Right lobe of liver (tissue), 4 donors: ENCODE results near the gene WWC2.

Source experiments
- POLR2A ChIP-seq: fragments of 450-650 bp; IDR thresholded peaks from one replicate; pipeline ENCODE4 v1.6.1; 2017; ENCODE audit warnings: antibody characterized with exemption, mild to moderate bottlenecking
- TF ChIP-seq, protein P1 (sequence below), 4 donors: fragments of 200-600 bp in 3 of 4; fragments of 450-650 bp in 1 of 4; IDR thresholded peaks; one replicate each; pipeline versions ENCODE4 v1.5.1 to v1.8.0; 2016 to 2022; ENCODE audit warnings: antibody characterized with exemption in 4 of 4, mild to moderate bottlenecking in 2 of 4
- donor health status: DM: no; HTN: no; CAD: no.
- donor health status: DM: no; HTN: no; CAD: no.
- donor health status: DM: no; HTN: yes; CAD: no.

DNA sequence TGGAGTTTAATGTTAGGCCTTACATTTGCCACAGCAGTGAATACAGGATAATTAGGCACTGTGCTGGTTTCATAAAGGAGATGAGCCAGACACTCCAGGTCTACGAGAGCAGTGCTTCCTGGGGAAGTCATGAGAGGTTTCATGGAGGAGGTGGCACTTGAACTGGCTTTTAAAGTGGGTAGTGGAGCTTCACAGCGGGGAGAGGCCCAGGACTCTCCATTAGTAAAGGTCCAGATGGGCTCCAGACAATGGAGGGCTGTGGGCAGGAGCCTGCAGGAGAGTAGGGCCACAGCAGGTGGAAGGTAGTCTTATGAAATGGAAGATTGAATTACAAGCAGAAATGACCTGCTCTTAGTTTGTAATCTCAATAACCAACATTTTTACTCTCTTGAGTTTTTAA, 192.0 kb downstream of the WWC2 start:
- TF ChIP-seq, protein P1, sequence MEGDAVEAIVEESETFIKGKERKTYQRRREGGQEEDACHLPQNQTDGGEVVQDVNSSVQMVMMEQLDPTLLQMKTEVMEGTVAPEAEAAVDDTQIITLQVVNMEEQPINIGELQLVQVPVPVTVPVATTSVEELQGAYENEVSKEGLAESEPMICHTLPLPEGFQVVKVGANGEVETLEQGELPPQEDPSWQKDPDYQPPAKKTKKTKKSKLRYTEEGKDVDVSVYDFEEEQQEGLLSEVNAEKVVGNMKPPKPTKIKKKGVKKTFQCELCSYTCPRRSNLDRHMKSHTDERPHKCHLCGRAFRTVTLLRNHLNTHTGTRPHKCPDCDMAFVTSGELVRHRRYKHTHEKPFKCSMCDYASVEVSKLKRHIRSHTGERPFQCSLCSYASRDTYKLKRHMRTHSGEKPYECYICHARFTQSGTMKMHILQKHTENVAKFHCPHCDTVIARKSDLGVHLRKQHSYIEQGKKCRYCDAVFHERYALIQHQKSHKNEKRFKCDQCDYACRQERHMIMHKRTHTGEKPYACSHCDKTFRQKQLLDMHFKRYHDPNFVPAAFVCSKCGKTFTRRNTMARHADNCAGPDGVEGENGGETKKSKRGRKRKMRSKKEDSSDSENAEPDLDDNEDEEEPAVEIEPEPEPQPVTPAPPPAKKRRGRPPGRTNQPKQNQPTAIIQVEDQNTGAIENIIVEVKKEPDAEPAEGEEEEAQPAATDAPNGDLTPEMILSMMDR (IDR thresholded peaks at IDR 0.05): no peak
- no peak for TF ChIP-seq POLR2A
